Lower lobe of right lung (tissue), 2 donors: Measurements from ENCODE around the gene PIGL. TPM values are rescaled to one million over a fixed set of nuclear protein-coding genes. Genes with fewer than 3 reads are reported as not detected.

Source experiments
- ATAC-seq, 2 donors: fragments of 200-7000 bp; cut with Tn5 transposase; one replicate each; pipeline ENCODE4 v1.9.1; 2020 to 2022; ENCODE audit warnings: mild to moderate bottlenecking in 2 of 2, moderate library complexity in 2 of 2
- DNase-seq: peaks from one replicate; pipeline ENCODE4 v3.0.0-alpha.2; 2020
- H3K27ac ChIP-seq: fragments of 200-600 bp; one replicate; pipeline ENCODE4 v1.8.0; 2022
- H3K27me3 ChIP-seq: fragments of 200-600 bp; one replicate; pipeline ENCODE4 v1.8.0; 2022; ENCODE audit warnings: low read depth
- H3K36me3 ChIP-seq: fragments of 200-600 bp; one replicate; pipeline ENCODE4 v1.8.0; 2022; ENCODE audit warnings: mild to moderate bottlenecking
- H3K4me1 ChIP-seq: fragments of 200-600 bp; one replicate; pipeline ENCODE4 v1.8.0; 2022
- H3K4me3 ChIP-seq: fragments of 200-600 bp; one replicate; pipeline ENCODE4 v1.8.0; 2022; ENCODE audit warnings: mild to moderate bottlenecking
- H3K9me3 ChIP-seq: fragments of 200-600 bp; one replicate; pipeline ENCODE4 v1.8.0; 2022
- intact Hi-C: fragments of 100-400 bp; cut with DNase I; formaldehyde crosslinking; loops from one replicate; pipeline ENCODE4 v1.11.0; 2022
- microRNA-seq: library from miRNA; unstranded; fragments of <30 nt; microRNA quantifications from one replicate; pipeline ENCODE4 v1.2.0, GENCODE V29; 2020; ENCODE audit warnings: borderline number of aligned reads
- total RNA-seq: library from RNA; stranded (reverse); fragmentation: NEBNext Ultra II Directional; extraction: Animal tissue kit (Norgen Biotek cat#: 25700); gene quantifications from one replicate; pipeline ENCODE4 v1.2.1, GENCODE V29; 2021
- TF ChIP-seq, protein P1 (sequence below): fragments of 200-600 bp; IDR thresholded peaks from one replicate; pipeline ENCODE4 v1.8.0; 2022; ENCODE audit warnings: antibody characterized with exemption, mild to moderate bottlenecking
- donor health status: DM: no; HTN: yes; CAD: no; lungs with severe emphysema.

PIGL gene
- total RNA-seq, 1 donor from 2014 or later: 24.3 TPM

DNA sequence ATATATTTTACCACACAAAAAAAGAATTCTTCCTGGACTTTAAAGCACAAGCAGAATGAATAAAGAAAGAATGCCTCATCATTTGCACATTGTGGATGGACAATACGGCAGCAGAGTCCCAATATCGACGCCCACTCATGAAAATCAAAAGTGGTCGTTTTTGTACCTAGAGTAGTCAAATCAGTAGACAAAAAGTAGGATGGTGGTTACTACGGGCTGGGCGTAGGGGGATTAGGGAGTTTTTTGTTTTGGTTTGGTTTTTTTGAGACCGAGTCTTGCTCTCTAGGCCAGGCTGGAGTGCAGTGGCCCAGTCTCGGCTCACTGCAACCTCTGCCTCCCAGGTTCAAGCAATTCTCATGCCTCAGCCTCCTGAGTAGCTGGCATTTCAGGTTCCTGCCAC is 144.9 kb downstream of the PIGL start:
- DNase-seq: no peak
- intact Hi-C loops: no loop called here

DNA sequence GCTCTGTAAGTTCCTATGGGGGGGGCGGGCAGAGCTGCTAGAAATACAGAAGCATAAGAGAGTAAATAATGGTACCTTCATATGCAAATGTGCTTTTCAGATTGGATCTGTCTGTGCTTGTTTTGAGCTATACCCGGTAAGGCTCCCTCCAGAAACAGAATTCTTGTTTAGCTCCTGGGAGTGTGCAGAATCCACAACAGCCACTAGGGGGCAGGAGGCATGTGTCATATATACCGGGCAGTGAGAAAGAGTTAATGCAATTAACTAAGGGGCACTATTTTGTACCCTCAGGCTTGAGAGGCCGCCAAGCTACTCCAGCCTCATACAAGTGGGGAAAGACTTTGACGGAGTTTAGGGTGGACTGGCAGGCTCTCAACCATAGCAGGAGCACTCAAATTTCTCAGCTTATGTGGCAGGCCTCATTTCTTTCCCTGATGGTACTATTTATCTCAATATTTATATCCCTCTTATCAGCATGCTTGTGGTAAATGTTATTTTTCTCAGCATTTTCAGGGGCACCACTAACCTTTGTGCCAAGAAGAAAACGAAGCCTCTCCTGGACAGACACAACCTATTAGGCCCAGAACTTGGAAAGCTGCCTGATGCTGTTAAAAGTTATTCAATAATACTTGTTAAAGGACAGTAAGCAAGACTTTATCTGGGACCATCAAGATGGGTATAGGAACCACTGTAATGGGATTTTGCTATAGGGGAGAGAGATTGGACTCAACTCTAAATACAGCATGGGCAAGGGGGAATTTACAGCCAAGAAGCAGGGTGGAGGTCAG is 146.9 kb downstream of the PIGL start:
- DNase-seq (peak; percentile 78), ATAC-seq (peak; percentile 89 to 91)
- intact Hi-C loops: no loop called here
- peak overlapping the region; percentile 34 for H3K27ac ChIP-seq
- H3K4me3 ChIP-seq: no peak overlapping the region
- H3K9me3 ChIP-seq: no peaks in the 10 kb centered on the region
- H3K36me3 ChIP-seq: no peaks in the 10 kb centered on the region
- no peaks in the 10 kb centered on the region for H3K27me3 ChIP-seq
- peaks cover 15% of the 10 kb centered on the region for H3K4me1 ChIP-seq
- TF ChIP-seq, protein P1, sequence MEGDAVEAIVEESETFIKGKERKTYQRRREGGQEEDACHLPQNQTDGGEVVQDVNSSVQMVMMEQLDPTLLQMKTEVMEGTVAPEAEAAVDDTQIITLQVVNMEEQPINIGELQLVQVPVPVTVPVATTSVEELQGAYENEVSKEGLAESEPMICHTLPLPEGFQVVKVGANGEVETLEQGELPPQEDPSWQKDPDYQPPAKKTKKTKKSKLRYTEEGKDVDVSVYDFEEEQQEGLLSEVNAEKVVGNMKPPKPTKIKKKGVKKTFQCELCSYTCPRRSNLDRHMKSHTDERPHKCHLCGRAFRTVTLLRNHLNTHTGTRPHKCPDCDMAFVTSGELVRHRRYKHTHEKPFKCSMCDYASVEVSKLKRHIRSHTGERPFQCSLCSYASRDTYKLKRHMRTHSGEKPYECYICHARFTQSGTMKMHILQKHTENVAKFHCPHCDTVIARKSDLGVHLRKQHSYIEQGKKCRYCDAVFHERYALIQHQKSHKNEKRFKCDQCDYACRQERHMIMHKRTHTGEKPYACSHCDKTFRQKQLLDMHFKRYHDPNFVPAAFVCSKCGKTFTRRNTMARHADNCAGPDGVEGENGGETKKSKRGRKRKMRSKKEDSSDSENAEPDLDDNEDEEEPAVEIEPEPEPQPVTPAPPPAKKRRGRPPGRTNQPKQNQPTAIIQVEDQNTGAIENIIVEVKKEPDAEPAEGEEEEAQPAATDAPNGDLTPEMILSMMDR: peak; percentile 92

More for the DNA sequence above, 144.9 kb downstream of the PIGL start:
- no peak overlapping the region for H3K4me3 ChIP-seq
- ATAC-seq: no peak
- no peaks in the 10 kb centered on the region for H3K36me3 ChIP-seq
- H3K27me3 ChIP-seq: no peaks in the 10 kb centered on the region
- no peaks in the 10 kb centered on the region for H3K9me3 ChIP-seq
- H3K27ac ChIP-seq: no peak overlapping the region
- peaks cover 15% of the 10 kb centered on the region for H3K4me1 ChIP-seq
- TF ChIP-seq, protein P1: no peak

DNA sequence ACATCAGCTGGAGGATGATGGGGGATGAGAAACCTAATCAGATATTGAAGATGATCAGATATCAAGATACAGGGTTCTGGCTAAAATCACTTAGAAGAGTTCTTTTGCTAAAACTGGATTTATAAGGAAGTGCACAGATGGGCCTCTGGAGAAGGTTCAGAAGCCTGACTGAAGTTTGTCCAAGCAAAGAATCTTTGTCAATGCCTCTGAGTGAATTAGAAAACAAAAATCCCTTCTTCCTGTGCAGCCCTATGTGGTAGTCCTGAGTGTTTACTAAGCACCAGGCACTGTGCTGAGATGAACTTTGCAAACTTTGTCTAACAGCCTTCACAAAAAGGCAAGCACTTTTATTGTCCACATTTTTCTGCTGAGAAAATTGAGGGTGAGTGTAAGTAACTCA is 147.6 kb downstream of the PIGL start:
- DNase-seq (no peak), ATAC-seq (no peak)
- TF ChIP-seq, protein P1: no peak
- no peak overlapping the region for H3K4me3 ChIP-seq
- no peaks in the 10 kb centered on the region for H3K27me3 ChIP-seq
- H3K4me1 ChIP-seq: peaks cover 15% of the 10 kb centered on the region
- H3K36me3 ChIP-seq: no peaks in the 10 kb centered on the region
- H3K9me3 ChIP-seq: no peaks in the 10 kb centered on the region
- intact Hi-C loops: no loop called here
- peak overlapping the region; percentile 34 for H3K27ac ChIP-seq

DNA sequence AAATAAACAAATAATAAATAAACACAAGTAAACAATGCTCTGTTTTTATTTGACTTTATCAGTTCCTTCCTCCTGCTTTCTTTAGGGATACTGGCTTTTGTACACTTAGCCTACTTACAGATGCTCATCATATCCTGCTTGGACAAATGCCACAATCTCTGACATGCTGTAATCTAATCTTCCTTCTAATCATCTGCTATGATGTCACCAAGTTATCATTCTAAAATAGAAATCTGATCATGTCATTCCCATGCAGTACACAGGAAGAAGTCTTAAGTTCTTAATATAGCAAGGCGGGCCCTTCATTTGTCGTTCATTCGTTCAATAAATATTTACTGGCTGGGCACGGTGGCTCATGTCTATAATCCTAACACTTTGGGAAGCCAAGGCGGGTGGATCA is 154.7 kb downstream of the PIGL start:
- no peaks in the 10 kb centered on the region for H3K4me1 ChIP-seq
- H3K9me3 ChIP-seq: no peaks in the 10 kb centered on the region
- no peak for ATAC-seq

DNA sequence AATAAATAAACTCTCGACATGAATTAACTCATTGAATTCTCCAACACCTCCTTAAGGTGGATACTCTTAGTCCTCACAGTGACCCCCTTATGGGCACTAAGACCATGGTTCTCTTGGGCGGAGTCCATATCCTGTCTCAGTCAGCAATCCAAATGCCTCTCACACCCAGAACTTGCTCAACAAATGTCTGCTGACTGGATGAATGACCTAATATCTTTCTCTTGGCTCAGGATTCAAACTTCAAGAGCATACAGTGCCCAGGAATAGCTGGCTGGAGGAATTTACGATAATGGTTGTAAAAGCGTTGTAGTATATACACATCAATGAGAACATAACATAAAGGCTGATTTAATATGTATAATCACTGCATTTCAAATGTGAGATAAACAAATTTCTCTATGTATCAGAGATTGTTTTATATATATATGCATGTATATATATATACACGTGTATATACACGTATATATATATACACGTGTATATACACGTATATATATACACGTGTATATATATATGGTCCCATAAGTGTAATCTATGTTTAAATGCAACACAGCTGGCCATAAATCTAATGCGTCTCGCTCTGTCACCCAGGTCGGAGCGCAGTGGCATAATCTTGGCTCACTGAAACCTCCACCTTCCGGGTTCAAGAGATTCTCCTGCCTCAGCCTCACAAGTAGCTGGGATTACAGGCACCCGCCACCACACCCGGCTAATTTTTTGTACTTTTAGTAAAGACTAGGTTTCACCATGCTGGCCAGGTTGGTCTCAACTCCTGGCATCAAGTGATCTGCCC is 157.3 kb downstream of the PIGL start:
- intact Hi-C loops: no loop called here
- TF ChIP-seq, protein P1: no peak
- H3K4me1 ChIP-seq: no peaks in the 10 kb centered on the region
- no peaks in the 10 kb centered on the region for H3K27me3 ChIP-seq
- peak overlapping the region; percentile 22 for H3K27ac ChIP-seq
- peak; percentile 66 to 79 for ATAC-seq
- no peak for DNase-seq
- H3K36me3 ChIP-seq: no peaks in the 10 kb centered on the region
- H3K4me3 ChIP-seq: peak overlapping the region; percentile 34
- H3K9me3 ChIP-seq: no peaks in the 10 kb centered on the region

More for the DNA sequence above, 154.7 kb downstream of the PIGL start:
- Histone ChIP-seq H3K4me3 (no peak overlapping the region), H3K36me3 (no peaks in the 10 kb centered on the region), H3K27me3 (no peaks in the 10 kb centered on the region), H3K27ac (no peak overlapping the region)
- DNase-seq: no peak
- TF ChIP-seq, protein P1: no peak
- intact Hi-C loops: no loop called here

Small RNA genes within 50 kb of the gene (microRNA-seq; reads per million reads assigned to microRNA genes)
- gene MIR1288: not detected

Other genes starting within 250 kb of the PIGL start
- gene ZSWIM7, start 217.5 kb upstream of the PIGL start, total RNA-seq: 21.3 TPM
- 36.0 TPM for gene TTC19, start 217.4 kb upstream of the PIGL start, total RNA-seq
- gene NCOR1, start 1.7 kb upstream of the PIGL start, total RNA-seq: 137 TPM
- 17.3 TPM for gene CENPV, start 136.3 kb downstream of the PIGL start, total RNA-seq
- gene UBB, start 163.9 kb downstream of the PIGL start, total RNA-seq: 1,803 TPM
- 120 TPM for gene TRPV2, start 198.4 kb downstream of the PIGL start, total RNA-seq